ENCODE data around the gene THRSP.

Gene THRSP

DNA sequence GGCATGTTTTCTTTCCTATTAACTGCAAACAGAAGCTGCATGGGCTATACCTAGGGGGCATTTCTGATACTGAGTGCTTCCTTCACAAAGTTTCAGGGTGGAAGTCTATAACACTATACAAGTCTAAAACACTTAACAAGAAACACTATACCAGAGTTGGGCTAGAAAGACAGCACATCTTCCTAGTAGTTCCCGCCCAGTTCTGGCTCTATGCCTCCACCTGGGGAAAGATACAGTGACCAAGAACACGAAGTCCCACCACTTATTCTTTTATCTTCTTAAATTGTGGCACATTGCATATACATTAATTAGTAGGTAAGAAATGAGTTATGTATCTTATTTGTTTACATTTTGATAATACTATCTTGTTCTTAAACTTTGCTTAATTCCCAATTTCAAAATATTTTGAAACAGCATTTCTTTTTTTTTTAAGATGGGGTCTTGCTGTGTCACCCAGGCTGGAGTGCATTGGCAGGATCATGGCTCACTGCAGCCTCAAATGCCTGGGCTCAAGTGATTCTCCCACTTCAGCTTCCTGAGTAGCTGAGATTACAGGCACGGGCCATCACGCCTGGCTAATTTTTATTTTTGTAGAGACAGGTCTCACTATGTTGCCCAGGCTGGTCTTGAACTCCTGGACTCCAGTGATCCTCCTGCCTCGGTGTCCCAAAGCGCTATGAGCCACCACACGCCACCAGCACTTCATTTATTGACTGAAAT, 34.2 kb downstream of the THRSP start:
- DNase-seq (ENCODE audit: low read depth in 2 of 2) = no peak

DNA sequence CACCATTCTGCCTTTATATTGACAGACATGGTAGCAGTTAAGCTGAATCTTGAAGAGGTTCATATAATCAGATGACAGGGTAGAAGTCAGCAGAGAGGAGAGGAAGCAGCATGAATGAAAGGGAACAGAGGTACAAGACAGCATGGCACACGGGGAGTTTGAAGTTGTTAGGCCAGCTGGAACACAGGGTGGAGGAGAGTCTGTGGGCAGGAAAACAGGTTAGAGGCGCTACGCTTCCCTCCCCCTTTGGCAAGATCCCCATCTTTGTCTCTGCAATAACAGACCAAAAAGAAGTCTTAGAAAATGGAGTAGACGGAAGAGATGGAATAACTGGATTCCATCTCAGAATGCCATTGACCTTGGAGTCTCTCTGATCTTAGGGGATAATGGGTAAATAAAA, 36.0 kb downstream of the THRSP start:
- no peak for DNase-seq (ENCODE audit: low read depth in 2 of 2)

DNA sequence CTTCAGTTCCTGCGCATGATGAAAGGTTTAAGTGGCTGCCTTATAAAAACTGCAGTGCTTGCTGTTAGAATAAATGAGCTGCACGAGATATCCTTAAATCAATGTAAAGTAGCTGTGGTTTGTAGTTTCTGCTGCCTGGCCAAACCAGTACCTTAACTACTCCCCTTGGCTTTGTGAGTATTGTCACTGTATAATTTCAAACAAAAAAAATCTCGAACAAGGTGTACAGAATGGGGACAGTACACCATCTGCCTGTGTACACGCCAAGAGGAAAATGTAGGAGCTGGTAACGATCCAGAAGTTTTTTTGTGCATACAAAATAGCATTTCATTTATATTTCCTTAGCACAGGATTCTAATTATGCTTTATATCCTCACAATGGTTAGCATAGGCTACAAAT, 36.6 kb downstream of the THRSP start:
- no peak for DNase-seq (ENCODE audit: low read depth in 2 of 2)

DNA sequence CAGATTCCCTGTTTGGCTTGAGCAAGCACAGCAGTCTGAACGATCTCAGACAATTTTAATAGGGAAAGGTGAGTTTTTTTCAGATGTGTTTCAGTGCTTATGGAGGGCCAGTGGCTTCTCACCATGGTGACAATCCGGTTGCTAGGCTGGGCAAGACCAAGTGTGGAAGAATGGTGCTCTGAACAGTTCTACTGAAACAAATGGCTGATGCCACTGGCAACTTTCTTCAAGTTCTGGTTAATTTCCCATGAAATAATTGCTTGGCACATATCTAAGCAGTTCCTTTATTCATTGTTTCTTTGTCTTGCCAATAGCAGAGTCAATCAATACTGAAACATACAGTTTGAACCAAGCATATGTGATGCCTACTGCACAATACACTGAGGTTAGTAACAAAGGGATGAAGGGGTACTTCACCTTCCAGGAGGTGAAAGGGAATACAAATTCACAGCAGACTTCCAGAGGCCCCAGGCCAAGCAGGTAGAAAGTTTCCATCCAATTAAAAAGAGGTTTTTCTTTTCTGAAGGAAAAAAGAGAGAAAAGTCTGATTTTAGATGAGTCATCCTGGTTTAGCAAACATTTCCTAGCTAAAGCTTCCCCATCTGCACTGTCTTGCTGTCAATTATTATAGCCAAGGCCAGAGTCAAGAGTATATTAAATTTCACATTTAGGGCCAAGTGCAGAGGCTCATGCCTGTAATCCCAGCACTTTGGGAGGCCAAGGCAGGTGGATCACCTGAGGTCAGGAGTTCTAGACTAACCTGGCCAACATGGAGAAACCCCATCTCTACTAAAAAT, 37.2 kb downstream of the THRSP start:
- no peak for DNase-seq (ENCODE audit: low read depth in 2 of 2)

DNA sequence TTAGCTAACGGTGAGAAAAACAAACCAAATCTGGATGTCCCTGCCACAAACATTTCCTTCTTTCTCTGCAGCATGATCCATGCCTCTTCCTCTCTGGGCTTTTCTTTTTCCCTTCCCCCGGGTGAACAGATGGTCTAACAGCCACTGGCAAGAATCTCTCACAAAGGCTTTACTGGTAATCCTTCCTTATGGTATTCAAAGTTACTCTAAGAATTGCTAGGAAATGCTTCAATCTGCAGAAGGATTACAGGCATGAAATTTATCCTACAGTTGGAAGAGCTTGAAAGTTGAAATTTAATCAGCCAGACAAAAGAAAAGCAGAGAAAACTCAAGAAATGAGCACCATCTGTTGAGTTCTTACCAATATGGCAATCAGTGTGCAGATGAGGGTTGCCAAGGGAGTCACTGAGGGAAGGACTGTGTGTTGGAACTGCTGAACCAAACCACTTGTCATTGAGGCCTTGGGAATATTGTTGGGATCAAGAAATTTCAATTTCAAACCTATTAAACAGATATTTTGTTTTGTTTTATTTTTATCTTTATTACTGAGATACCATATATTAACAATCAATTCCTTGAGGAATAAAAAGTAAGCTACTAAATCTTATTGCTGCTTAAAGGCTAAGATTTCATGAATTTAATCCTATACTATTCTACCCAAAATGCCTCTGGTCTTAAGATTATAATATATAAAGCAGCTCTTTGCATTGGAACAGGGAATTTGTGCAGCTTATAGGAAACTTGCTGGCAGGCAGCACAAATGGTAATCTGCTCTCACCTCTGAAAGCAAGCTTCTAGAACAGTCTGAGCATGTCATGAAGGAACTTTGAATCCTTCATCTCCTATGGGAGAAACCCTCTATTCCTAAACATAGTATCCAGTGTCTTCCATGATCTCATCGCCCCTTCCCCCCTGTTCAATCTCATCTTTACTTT, 45.7 kb downstream of the THRSP start:
- no peak for DNase-seq (ENCODE audit: low read depth in 2 of 2)

DNA sequence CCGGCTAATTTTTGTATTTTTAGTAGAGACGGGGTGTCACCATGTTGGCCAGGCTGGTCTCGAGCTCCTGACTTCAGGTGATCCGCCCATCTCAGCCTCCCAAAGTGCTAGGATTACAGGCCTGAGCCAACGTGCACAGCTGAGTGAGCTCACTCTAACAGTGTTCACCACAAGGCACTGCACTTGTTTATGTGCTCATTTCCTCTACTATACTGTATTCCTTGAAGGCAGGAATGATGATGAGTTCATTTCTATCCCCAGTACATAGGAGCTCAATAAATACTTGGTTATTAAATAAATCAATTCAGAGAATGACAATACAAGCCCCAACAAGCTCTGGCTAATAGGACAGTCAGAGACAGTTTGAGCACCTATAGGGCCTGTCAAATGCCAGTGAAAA, 46.7 kb downstream of the THRSP start:
- DNase-seq (ENCODE audit: low read depth in 2 of 2) = no peak

DNA sequence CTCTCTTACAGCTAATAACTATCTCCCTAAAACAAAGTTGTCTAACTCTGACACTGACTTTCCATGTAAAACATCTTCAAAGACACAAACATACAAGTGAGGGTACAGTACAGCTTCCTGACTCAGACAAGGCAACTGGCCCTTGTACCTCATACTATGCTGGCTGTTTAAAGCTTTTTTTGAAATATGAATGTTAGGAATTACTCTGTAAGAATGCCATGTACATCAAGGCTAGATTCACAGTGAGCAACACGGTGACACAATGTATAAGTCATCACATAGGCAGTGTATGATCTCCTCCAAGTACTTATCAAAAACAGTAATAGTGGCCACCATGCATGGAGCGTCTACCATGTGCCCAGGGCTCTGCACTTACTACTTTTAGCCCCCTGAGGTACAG, 47.2 kb downstream of the THRSP start:
- DNase-seq (ENCODE audit: low read depth in 2 of 2) = no peak

DNA sequence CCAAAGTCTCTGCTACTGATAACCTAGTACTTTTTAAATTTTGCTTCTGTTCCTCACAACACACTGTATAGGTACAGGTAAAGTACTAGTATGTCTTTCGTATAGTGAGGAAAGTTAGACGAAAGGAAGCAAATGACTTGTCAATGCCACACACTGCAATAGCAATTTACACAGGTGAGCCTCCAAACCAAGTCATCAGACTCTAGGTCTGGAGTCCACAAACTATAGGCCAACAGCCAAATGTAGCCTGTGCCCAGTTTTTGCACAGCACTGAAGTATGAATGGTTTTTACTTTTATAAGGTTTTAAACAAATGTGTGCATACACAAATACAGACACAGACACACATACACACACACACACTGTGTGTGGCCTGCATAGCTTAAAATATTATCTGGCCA, 47.6 kb downstream of the THRSP start:
- DNase-seq (ENCODE audit: low read depth in 2 of 2) = no peak

DNA sequence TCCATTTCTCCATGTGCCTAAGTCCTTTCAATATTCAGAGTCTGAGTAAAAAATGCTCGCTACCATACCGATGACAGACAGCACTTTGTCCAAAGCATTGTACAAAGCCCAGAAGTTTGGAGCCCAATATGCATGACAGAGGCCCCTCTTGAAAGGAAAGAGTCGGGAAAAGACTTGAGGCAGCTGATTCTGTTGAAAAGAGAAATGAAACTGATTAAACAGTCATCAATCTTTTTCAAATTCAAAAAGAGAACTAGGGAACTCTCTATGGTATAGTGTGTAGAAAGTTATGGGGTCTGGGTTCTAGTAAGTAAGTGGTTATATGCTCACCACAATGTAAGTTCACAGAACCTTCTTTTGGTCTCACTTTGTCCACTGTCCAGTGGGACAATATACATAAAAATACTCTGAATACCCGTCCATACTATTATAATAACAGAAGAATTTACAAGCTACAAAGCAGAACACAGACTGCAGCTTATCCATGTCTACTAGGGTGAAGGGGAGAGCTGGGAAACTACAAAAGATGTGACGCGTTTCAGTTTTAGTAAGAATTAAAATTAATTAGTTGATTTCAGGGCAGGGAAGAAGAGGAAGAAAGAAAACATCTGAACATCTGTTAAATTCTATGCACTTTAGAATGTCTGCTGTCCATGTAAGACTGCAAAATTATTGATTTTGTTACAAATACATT, 49.1 kb downstream of the THRSP start:
- no peak for DNase-seq (ENCODE audit: low read depth in 2 of 2)

All from activated CD8-positive, alpha-beta memory T cell treated with anti-CD3 and anti-CD28 coated beads for 4 hours (primary cell).